GM21576 (cell line): ENCODE measurements around the gene C10orf53.

Experiments used
- ATAC-seq: cut with Tn5 transposase; IDR thresholded peaks from one replicate; pipeline ENCODE4 v1.9.1; 2021; ENCODE audit warnings: mild to moderate bottlenecking, moderate library complexity; ENCODE audit not compliant: unreplicated experiment

The C10orf53 gene

GRCh38 chr10:49736564-49737113, 57.2 kb downstream of the C10orf53 start:
- no peak for ATAC-seq

- ATAC-seq: no peak
Observed at GRCh38 chr10:49737474-49738201, 58.2 kb downstream of the C10orf53 start.

GRCh38 chr10:49738616-49739360, 59.3 kb downstream of the C10orf53 start:
- ATAC-seq: no peak

- ATAC-seq: no peak
Observed at GRCh38 chr10:49739426-49739825, 60.0 kb downstream of the C10orf53 start.

- no peak for ATAC-seq
Observed at GRCh38 chr10:49740346-49741107, 61.1 kb downstream of the C10orf53 start.

- ATAC-seq: no peak
Observed at GRCh38 chr10:49741108-49741995, 61.9 kb downstream of the C10orf53 start.

GRCh38 chr10:49742683-49743463, 63.4 kb downstream of the C10orf53 start:
- no peak for ATAC-seq

- ATAC-seq: no peak
Observed at GRCh38 chr10:49743464-49744075, 64.1 kb downstream of the C10orf53 start.

- no peak for ATAC-seq
Observed at GRCh38 chr10:49744091-49744685, 64.7 kb downstream of the C10orf53 start.

GRCh38 chr10:49744924-49745605, 65.6 kb downstream of the C10orf53 start:
- ATAC-seq: no peak

GRCh38 chr10:49745756-49746155, 66.3 kb downstream of the C10orf53 start:
- no peak for ATAC-seq

- ATAC-seq: no peak
Observed at GRCh38 chr10:49746626-49747302, 67.3 kb downstream of the C10orf53 start.
